ENCODE results near the gene NGDN. TPM values are rescaled to one million over a fixed set of nuclear protein-coding genes. Genes with fewer than 3 reads are reported as not detected.

NGDN gene
- polyA plus RNA-seq, 4 donors = 61.7 to 74.2 (median 64.5) TPM

GRCh38 chr14:23468704-23469126 lies 788 bp upstream of the NGDN start:
- DNase-seq (ENCODE audit: low read depth in 4 of 4, low spot score in 2 of 4) = no peak

- DNase-seq (ENCODE audit: low read depth in 4 of 4, low spot score in 2 of 4) = no peak
Observed at GRCh38 chr14:23469906-23470403, 452 bp downstream of the NGDN start.

GRCh38 chr14:23470947-23471346 lies 1.4 kb downstream of the NGDN start:
- DNase-seq (ENCODE audit: low read depth in 4 of 4, low spot score in 2 of 4) = no peak

- peak in 2 of 4 donors; percentile 23 to 34 for DNase-seq (ENCODE audit: low read depth in 4 of 4, low spot score in 2 of 4)
Observed at GRCh38 chr14:23478109-23478759, 8.7 kb downstream of the NGDN start.

- peak in 1 of 4 donors; percentile 21 for DNase-seq (ENCODE audit: low read depth in 4 of 4, low spot score in 2 of 4)
Observed at GRCh38 chr14:23481362-23481970, 12.0 kb downstream of the NGDN start.

GRCh38 chr14:23481979-23482822 lies 12.7 kb downstream of the NGDN start:
- no peak for DNase-seq (ENCODE audit: low read depth in 4 of 4, low spot score in 2 of 4)

GRCh38 chr14:23482823-23483148 lies 13.3 kb downstream of the NGDN start:
- no peak for DNase-seq (ENCODE audit: low read depth in 4 of 4, low spot score in 2 of 4)

GRCh38 chr14:23483236-23483854 lies 13.8 kb downstream of the NGDN start:
- no peak for DNase-seq (ENCODE audit: low read depth in 4 of 4, low spot score in 2 of 4)

- DNase-seq (ENCODE audit: low read depth in 4 of 4, low spot score in 2 of 4) = no peak
Observed at GRCh38 chr14:23485326-23485725, 15.8 kb downstream of the NGDN start.

- no peak for DNase-seq (ENCODE audit: low read depth in 4 of 4, low spot score in 2 of 4)
Observed at GRCh38 chr14:23486036-23486435, 16.5 kb downstream of the NGDN start.

- no peak for DNase-seq (ENCODE audit: low read depth in 4 of 4, low spot score in 2 of 4)
Observed at GRCh38 chr14:23487216-23487615, 17.7 kb downstream of the NGDN start.

GRCh38 chr14:23492618-23493272 lies 23.2 kb downstream of the NGDN start:
- DNase-seq (ENCODE audit: low read depth in 4 of 4, low spot score in 2 of 4) = no peak

GRCh38 chr14:23494223-23494622 lies 24.7 kb downstream of the NGDN start:
- DNase-seq (ENCODE audit: low read depth in 4 of 4, low spot score in 2 of 4) = no peak

- DNase-seq (ENCODE audit: low read depth in 4 of 4, low spot score in 2 of 4) = no peak
Observed at GRCh38 chr14:23512156-23512555, 42.7 kb downstream of the NGDN start.

GRCh38 chr14:23513005-23513817 lies 43.7 kb downstream of the NGDN start:
- no peak for DNase-seq (ENCODE audit: low read depth in 4 of 4, low spot score in 2 of 4)

- no peak for DNase-seq (ENCODE audit: low read depth in 4 of 4, low spot score in 2 of 4)
Observed at GRCh38 chr14:23513818-23514643, 44.5 kb downstream of the NGDN start.

- no peak for DNase-seq (ENCODE audit: low read depth in 4 of 4, low spot score in 2 of 4)
Observed at GRCh38 chr14:23514644-23514957, 45.1 kb downstream of the NGDN start.

GRCh38 chr14:23517650-23518326 lies 48.3 kb downstream of the NGDN start:
- DNase-seq (ENCODE audit: low read depth in 4 of 4, low spot score in 2 of 4) = no peak

Measured in left renal cortex interstitium (tissue), 4 donors.